ENCODE data around the gene BRIX1.

The BRIX1 gene

DNA sequence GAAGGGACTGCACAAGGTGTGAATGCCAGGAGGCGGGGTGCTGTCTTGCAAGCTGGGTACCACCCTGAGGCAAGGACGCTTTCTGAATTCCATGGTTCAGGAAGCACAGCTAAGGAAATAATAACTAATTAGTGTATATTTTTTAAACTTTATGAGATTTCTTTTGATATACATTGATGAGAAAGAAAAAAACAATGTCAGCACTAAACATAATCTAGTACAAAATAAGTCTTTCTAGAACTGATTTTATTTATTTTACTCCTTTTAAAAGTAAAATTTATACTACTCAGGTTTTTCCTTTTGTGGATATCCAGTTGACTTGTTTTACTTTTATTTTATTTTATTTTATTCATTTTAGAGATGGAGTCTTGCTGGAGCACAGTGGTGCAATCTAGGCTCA, 17.4 kb downstream of the BRIX1 start:
- H2AFZ ChIP-seq (ENCODE audit: low read depth, low read length): no peak overlapping the region
- no peak overlapping the region for H3K4me3 ChIP-seq (ENCODE audit: low read depth in 1 of 2, low read length in 2 of 2)
- no peaks in the 10 kb centered on the region for H3K9me3 ChIP-seq (ENCODE audit: insufficient read depth, low read length, severe bottlenecking)
- peaks cover 37% of the 10 kb centered on the region for H3K4me1 ChIP-seq (ENCODE audit: insufficient read depth, low read length)
- DNase-seq (no peak), ATAC-seq (ENCODE audit: insufficient read depth, low read depth) (no peak)
- peak overlapping the region; percentile 40; the same call in 1 of the 2 replicates for H3K4me2 ChIP-seq (ENCODE audit: insufficient read depth, low read length)
- H3K9ac ChIP-seq (ENCODE audit: low read depth, low read length): no peak overlapping the region
- TF ChIP-seq, protein P1, sequence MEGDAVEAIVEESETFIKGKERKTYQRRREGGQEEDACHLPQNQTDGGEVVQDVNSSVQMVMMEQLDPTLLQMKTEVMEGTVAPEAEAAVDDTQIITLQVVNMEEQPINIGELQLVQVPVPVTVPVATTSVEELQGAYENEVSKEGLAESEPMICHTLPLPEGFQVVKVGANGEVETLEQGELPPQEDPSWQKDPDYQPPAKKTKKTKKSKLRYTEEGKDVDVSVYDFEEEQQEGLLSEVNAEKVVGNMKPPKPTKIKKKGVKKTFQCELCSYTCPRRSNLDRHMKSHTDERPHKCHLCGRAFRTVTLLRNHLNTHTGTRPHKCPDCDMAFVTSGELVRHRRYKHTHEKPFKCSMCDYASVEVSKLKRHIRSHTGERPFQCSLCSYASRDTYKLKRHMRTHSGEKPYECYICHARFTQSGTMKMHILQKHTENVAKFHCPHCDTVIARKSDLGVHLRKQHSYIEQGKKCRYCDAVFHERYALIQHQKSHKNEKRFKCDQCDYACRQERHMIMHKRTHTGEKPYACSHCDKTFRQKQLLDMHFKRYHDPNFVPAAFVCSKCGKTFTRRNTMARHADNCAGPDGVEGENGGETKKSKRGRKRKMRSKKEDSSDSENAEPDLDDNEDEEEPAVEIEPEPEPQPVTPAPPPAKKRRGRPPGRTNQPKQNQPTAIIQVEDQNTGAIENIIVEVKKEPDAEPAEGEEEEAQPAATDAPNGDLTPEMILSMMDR (IDR thresholded peaks at IDR 0.05; ENCODE audit: borderline replicate concordance, extremely low read depth, low read length, poor library complexity, severe bottlenecking): no peak
- no peak for TF ChIP-seq EZH2 (IDR thresholded peaks at IDR 0.05; ENCODE audit: borderline replicate concordance, low read depth, low read length, severe bottlenecking)
- peaks cover 18% of the 10 kb centered on the region; the same call in 1 of the 2 replicates for H4K20me1 ChIP-seq (ENCODE audit: insufficient read depth, low read length)
- H3K79me2 ChIP-seq (ENCODE audit: insufficient read depth, low read length): peaks cover 57% of the 10 kb centered on the region
- no peaks in the 10 kb centered on the region for H3K27me3 ChIP-seq (ENCODE audit: insufficient read depth, low read length, poor library complexity)
- peaks cover 46% of the 10 kb centered on the region for H3K36me3 ChIP-seq (ENCODE audit: insufficient read depth, low read length)
- H3K27ac ChIP-seq (ENCODE audit: low read length): no peak overlapping the region

DNA sequence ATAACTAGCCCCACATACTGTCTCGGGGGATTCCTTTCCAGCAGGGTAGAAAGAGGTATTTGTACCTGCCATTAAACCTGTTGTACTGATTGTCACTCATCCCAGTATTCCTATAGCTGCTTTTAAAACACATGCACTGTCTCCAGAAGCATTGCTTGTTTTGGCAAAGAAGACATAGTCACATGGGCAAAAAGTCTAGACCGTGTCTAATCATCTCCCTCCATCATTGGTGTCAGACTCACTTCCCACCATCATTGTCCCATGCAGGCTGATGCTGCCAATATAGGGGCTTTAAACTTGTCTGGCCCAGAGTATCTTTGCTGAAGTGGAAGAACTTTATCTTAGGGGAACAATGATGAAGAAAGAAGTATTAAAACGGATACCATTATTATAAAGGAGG, 26.4 kb downstream of the BRIX1 start:
- Histone ChIP-seq H3K9ac (ENCODE audit: low read depth, low read length) (no peak overlapping the region), H3K4me2 (ENCODE audit: insufficient read depth, low read length) (no peak overlapping the region), H3K4me1 (ENCODE audit: insufficient read depth, low read length) (no peaks in the 10 kb centered on the region), H3K79me2 (ENCODE audit: insufficient read depth, low read length) (no peaks in the 10 kb centered on the region), H3K36me3 (ENCODE audit: insufficient read depth, low read length) (peaks cover 88% of the 10 kb centered on the region), H3K27ac (ENCODE audit: low read length) (no peak overlapping the region), H2AFZ (ENCODE audit: low read depth, low read length) (no peak overlapping the region), H3K4me3 (ENCODE audit: low read depth in 1 of 2, low read length in 2 of 2) (no peak overlapping the region), H4K20me1 (ENCODE audit: insufficient read depth, low read length) (0 out of 2 replicates have a peak, but pooled peaks cover 3% of the 10 kb centered on the region), H3K9me3 (ENCODE audit: insufficient read depth, low read length, severe bottlenecking) (no peaks in the 10 kb centered on the region), H3K27me3 (ENCODE audit: insufficient read depth, low read length, poor library complexity) (no peaks in the 10 kb centered on the region)
- TF ChIP-seq, protein P1 (IDR thresholded peaks at IDR 0.05; ENCODE audit: borderline replicate concordance, extremely low read depth, low read length, poor library complexity, severe bottlenecking): no peak
- no peak for TF ChIP-seq EZH2 (IDR thresholded peaks at IDR 0.05; ENCODE audit: borderline replicate concordance, low read depth, low read length, severe bottlenecking)
- DNase-seq (no peak), ATAC-seq (ENCODE audit: insufficient read depth, low read depth) (no peak)

DNA sequence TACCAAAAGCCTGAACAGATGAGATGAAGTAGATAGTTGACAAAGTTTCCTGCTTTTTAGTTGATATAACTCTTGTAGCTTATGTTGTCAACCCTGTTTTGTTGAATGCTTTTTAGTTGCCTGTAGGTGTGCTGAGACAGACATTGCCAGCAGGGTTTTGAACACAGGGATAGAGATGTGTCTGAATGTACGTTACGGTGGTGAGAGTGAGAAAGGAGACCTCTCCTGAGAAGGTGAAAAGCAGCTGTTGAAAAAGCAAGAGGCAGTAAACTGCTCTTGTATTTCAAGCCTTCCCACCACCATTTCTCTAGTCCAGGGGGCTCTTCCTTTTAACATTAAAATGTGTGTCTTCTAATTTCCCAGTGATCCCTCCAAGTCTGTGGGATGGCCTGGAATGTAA, 28.5 kb downstream of the BRIX1 start:
- H3K9ac ChIP-seq (ENCODE audit: low read depth, low read length): no peak overlapping the region
- ATAC-seq (ENCODE audit: insufficient read depth, low read depth): no peak
- no peak for DNase-seq
- no peak overlapping the region for H3K4me3 ChIP-seq (ENCODE audit: low read depth in 1 of 2, low read length in 2 of 2)
- no peak overlapping the region for H2AFZ ChIP-seq (ENCODE audit: low read depth, low read length)
- no peak overlapping the region for H3K27ac ChIP-seq (ENCODE audit: low read length)
- no peaks in the 10 kb centered on the region for H3K9me3 ChIP-seq (ENCODE audit: insufficient read depth, low read length, severe bottlenecking)
- H3K27me3 ChIP-seq (ENCODE audit: insufficient read depth, low read length, poor library complexity): no peaks in the 10 kb centered on the region
- no peaks in the 10 kb centered on the region for H3K79me2 ChIP-seq (ENCODE audit: insufficient read depth, low read length)
- H4K20me1 ChIP-seq (ENCODE audit: insufficient read depth, low read length): 0 out of 2 replicates have a peak, but pooled peaks cover 3% of the 10 kb centered on the region
- H3K36me3 ChIP-seq (ENCODE audit: insufficient read depth, low read length): peaks cover 81% of the 10 kb centered on the region
- TF ChIP-seq EZH2 (IDR thresholded peaks at IDR 0.05; ENCODE audit: borderline replicate concordance, low read depth, low read length, severe bottlenecking): no peak
- TF ChIP-seq, protein P1 (IDR thresholded peaks at IDR 0.05; ENCODE audit: borderline replicate concordance, extremely low read depth, low read length, poor library complexity, severe bottlenecking): no peak
- H3K4me2 ChIP-seq (ENCODE audit: insufficient read depth, low read length): no peak overlapping the region
- no peaks in the 10 kb centered on the region for H3K4me1 ChIP-seq (ENCODE audit: insufficient read depth, low read length)

All from DND-41 (cell line).